Esophagus squamous epithelium (tissue), 5 donors: ENCODE results near the gene BACE2. TPM values are rescaled to one million over a fixed set of nuclear protein-coding genes. Genes with fewer than 3 reads are reported as not detected.
"Not testable (repeated sequence)": the region's sequence is repeated elsewhere in the genome, so short reads cannot be mapped to it uniquely, and the experiment has no call there.

Experiments used
- DNase-seq: peaks from one replicate; lab custom pipeline; 2025; lab: John Stamatoyannopoulos, UW
- H3K27ac ChIP-seq, 4 donors: fragments of 200-600 bp; sonication (generic); one replicate each; pipeline ENCODE4 v1.5.1; 2016 to 2019; ENCODE audit warnings: mild to moderate bottlenecking in 1 of 4
- H3K27me3 ChIP-seq, 4 donors: fragments of 200-600 bp; sonication (generic); 1 replicate in 3 of 4; 2 replicates in 1 of 4; pipeline versions ENCODE4 v1.5.1 to v1.6.0; 2017 to 2021; ENCODE audit warnings: antibody characterized with exemption in 1 of 4
- H3K36me3 ChIP-seq, 3 donors: fragments of 200-600 bp; sonication (generic); one replicate each; pipeline ENCODE4 v1.5.1; 2016 to 2019
- H3K4me1 ChIP-seq, 3 donors: fragments of 200-600 bp; sonication (generic); one replicate each; pipeline ENCODE4 v1.5.1; 2017 to 2019
- H3K4me3 ChIP-seq, 4 donors: fragments of 200-600 bp; sonication (generic); 1 replicate in 3 of 4; 2 replicates in 1 of 4; pipeline ENCODE4 v1.5.1; 2016 to 2019; ENCODE audit warnings: mild to moderate bottlenecking in 2 of 4, moderate library complexity in 1 of 4
- H3K9me3 ChIP-seq, 3 donors: fragments of 200-600 bp; sonication (generic); one replicate each; pipeline ENCODE4 v1.5.1; 2016 to 2019
- POLR2A ChIP-seq, 4 donors: fragments of 450-650 bp; IDR thresholded peaks; one replicate each; pipeline ENCODE4 v1.6.1; 2017; ENCODE audit warnings: antibody characterized with exemption in 4 of 4, mild to moderate bottlenecking in 4 of 4, moderate library complexity in 3 of 4
- WGBS, 2 donors: methylation state at CpG; one replicate each; pipeline ENCODE4 v1.1.5; 2018; 5-methylcytosine and 5-hydroxymethylcytosine counted together
- intact Hi-C: fragments of 100-400 bp; cut with DNase I; formaldehyde crosslinking; loops from one replicate; pipeline ENCODE4 v1.15.0; 2022
- total RNA-seq, 4 donors: library from RNA; depleted of rRNA; stranded (reverse); fragments of >200 nt; gene quantifications; one replicate each; pipeline ENCODE4 v1.1.0, GENCODE V29; 2016
- TF ChIP-seq, protein P1 (sequence below), 6 experiments: fragments of 450-650 bp in 4 of 6; fragments of 200-600 bp in 2 of 6; sonication (generic) in 2 of 6; IDR thresholded peaks; one replicate each; pipeline ENCODE4 v1.5.1; 2016 to 2019; ENCODE audit warnings: antibody characterized with exemption in 6 of 6, mild to moderate bottlenecking in 4 of 6, moderate library complexity in 4 of 6
- donor health status: DM: yes; HTN: yes; CAD: no.

BACE2 gene
- total RNA-seq, 4 donors from 2014 or later = 32.8 to 51.5 (median 47.1) TPM

DNA sequence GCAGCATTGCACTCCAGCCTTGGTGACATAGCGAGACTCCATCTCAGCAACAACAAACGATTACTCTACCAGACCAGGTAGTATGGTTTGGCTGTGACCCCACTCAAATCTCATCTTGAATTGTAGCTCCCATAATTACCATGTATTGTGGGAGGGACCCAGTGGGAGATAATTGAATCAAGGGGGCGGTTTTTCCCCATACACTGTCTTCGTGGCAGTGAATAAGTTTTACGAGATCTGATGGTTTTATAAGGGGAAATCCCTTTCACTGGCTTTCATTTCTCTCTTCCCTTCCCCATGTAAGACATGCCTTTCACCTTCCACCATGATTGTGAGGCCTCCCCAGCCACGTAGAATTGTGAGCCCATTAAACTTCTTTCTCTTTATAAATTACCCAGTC, 66.0 kb downstream of the BACE2 start:
- no peak for DNase-seq
- H3K4me3 ChIP-seq = no peak overlapping the region
- H3K9me3 ChIP-seq = no peaks in the 10 kb centered on the region
- TF ChIP-seq, protein P1, sequence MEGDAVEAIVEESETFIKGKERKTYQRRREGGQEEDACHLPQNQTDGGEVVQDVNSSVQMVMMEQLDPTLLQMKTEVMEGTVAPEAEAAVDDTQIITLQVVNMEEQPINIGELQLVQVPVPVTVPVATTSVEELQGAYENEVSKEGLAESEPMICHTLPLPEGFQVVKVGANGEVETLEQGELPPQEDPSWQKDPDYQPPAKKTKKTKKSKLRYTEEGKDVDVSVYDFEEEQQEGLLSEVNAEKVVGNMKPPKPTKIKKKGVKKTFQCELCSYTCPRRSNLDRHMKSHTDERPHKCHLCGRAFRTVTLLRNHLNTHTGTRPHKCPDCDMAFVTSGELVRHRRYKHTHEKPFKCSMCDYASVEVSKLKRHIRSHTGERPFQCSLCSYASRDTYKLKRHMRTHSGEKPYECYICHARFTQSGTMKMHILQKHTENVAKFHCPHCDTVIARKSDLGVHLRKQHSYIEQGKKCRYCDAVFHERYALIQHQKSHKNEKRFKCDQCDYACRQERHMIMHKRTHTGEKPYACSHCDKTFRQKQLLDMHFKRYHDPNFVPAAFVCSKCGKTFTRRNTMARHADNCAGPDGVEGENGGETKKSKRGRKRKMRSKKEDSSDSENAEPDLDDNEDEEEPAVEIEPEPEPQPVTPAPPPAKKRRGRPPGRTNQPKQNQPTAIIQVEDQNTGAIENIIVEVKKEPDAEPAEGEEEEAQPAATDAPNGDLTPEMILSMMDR (IDR thresholded peaks at IDR 0.05) = no peak
- TF ChIP-seq POLR2A (IDR thresholded peaks at IDR 0.05) = no peak
- no peak overlapping the region for H3K27ac ChIP-seq
- H3K27me3 ChIP-seq = no peaks in the 10 kb centered on the region
- no peaks in the 10 kb centered on the region for H3K4me1 ChIP-seq
- intact Hi-C loops = no loop called here
- WGBS, 2 donors = 80 to 81% methylated on average over 6 of the region's 6 CpGs
- H3K36me3 ChIP-seq = peaks cover 0 to 51% (median 5%) of the 10 kb centered on the region in 3 donors

DNA sequence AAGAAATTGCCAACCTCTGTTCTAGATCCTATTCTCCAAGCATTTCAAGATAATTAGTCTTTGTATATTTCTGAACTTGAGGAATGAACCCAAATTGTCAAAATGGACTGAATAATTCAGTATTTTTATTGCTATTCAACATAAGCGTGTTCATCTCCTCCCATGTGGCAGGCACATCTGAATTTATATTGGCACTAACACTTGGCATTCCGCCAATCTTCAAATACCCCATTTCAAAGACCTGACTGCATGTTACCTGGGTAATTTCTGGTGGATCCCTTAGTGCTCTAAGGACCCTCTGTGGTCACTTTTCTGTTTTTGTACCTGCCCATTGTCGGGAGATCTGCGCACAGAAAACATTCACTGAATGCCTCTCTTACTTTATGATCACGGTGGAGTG, 66.6 kb downstream of the BACE2 start:
- no peak for DNase-seq

DNA sequence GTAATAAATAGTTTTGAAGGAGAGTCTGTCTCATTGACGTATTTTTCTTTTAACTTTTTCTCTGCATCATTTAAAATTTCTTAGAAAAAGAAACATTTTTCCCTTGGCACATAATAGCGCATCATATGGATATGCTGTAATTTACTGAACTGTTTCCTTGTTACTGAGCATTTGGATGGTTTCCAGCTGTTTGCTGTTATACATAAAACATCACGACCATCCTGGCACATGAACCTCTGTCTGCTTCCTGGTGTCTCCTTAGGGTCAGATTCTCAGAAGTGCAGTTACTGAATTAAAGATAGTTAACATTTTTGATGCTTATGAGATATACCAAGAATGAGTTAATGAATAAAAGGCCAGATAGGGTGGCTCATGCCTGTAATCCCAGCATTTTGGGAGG, 67.2 kb downstream of the BACE2 start:
- Histone ChIP-seq H3K27ac (no peak overlapping the region), H3K36me3 (peaks cover 0 to 51% (median 5%) of the 10 kb centered on the region in 3 donors), H3K9me3 (no peaks in the 10 kb centered on the region), H3K27me3 (no peaks in the 10 kb centered on the region), H3K4me1 (no peaks in the 10 kb centered on the region), H3K4me3 (no peak overlapping the region)
- 67 to 68% methylated on average over 3 of the region's 3 CpGs for WGBS, 2 donors
- DNase-seq = no peak
- intact Hi-C loops = no loop called here
- TF ChIP-seq POLR2A (IDR thresholded peaks at IDR 0.05) = no peak

More for the DNA sequence above, 66.6 kb downstream of the BACE2 start:
- no peak overlapping the region for H3K27ac ChIP-seq
- TF ChIP-seq, protein P1 (IDR thresholded peaks at IDR 0.05) = no peak
- no peak for TF ChIP-seq POLR2A (IDR thresholded peaks at IDR 0.05)
- no peaks in the 10 kb centered on the region for H3K27me3 ChIP-seq
- 61 to 78% methylated on average over 5 of the region's 5 CpGs for WGBS, 2 donors
- peaks cover 0 to 51% (median 5%) of the 10 kb centered on the region in 3 donors for H3K36me3 ChIP-seq
- H3K4me1 ChIP-seq = no peaks in the 10 kb centered on the region
- intact Hi-C loops = no loop called here
- no peaks in the 10 kb centered on the region for H3K9me3 ChIP-seq
- no peak overlapping the region for H3K4me3 ChIP-seq

DNA sequence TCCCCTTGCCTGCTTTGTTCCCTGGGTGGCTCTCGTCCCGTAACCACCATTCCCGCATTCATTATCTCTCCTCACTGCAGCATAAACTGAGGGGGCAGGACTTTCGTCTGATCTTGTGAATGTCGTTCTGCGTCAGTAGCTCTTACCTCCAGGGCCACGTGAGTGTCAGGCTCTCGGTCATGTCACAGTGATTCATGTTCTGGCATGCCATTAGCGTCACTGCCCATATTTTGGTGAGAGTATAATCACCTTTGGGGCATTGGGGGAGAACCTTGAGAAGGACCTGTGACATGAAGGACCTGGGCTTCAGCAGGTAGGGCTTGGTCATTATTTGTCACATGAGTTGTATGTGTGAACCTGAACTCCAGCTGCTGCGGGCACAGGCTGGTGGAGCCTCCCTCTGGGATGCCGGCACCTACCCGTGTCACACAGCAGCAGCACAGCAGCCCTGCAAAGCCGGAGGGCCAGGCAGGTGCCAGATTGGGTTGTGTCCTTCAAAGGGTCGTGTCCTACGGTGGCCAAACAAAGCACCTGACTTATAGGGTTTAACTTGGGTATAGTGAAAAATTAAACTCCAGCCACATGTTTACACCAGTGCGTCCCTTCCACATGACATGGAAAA, 68.5 kb downstream of the BACE2 start:
- intact Hi-C loops = no loop called here
- Histone ChIP-seq H3K9me3 (no peaks in the 10 kb centered on the region), H3K27me3 (no peaks in the 10 kb centered on the region), H3K36me3 (peaks cover 0 to 60% (median 5%) of the 10 kb centered on the region in 3 donors), H3K27ac (no peak overlapping the region), H3K4me1 (no peaks in the 10 kb centered on the region), H3K4me3 (no peak overlapping the region)
- no peak for DNase-seq
- WGBS, 2 donors = 86 to 92% methylated on average over 9 to 11 of the region's 16 CpGs
- TF ChIP-seq, protein P1 (IDR thresholded peaks at IDR 0.05) = no peak
- TF ChIP-seq POLR2A (IDR thresholded peaks at IDR 0.05) = no peak

DNA sequence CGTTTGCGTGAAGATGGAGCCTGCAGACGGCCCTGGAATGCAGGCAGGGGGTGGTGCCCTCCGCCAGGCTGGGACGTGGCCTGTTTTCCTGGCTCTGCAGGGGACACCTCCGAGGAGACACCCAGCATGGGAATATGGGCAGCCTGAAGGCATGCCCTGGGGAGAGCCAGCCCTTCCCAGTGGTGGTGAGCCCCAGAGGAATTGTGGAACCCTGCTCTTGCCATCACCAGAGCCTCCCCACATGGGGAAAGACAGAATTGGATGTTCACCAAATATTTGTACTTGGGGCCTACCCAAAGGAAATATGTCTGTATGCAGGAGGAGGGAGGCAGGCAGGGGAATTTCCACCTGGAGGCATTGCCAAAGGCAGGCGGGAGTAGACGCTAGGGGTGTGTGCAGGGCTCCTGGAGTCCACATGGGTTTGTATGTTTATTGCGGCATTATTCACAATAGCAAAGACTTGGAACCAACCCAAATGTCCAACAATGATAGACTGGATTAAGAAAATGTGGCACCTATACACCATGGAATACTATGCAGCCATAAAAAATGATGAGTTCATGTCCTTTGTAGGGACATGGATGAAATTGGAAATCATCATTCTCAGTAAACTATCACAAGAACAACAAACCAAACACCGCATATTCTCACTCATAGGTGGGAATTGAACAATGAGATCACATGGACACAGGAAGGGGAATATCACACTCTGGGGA, 70.3 kb downstream of the BACE2 start:
- intact Hi-C loops, H3K9me3 ChIP-seq, H3K4me3 ChIP-seq, H3K27me3 ChIP-seq, H3K27ac ChIP-seq, DNase-seq, H3K4me1 ChIP-seq: not testable (repeated sequence)
- H3K36me3 ChIP-seq = peaks cover 0 to 68% (median 5%) of the 10 kb centered on the region in 3 donors
- WGBS, 2 donors = 80 to 86% methylated on average over 10 of the region's 10 CpGs

DNA sequence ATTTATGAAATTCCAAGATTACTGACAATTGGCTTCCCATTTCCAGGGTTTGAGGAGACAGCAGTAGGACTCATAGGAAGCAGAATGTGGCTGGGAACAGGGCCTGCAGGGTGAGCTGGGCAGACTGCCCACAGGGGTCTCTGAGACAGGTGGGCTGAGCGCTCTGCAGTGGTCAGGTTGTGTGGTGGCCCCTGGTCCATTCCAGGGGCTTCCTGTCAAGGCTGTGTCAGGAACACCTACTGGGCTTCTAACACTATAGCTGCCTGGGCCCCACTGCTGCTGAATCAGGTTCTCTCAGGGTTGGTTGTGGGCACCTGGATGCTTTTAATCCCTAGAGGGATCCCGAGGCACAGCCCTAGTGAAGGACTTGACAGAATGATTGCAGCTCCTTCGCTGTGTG, 72.1 kb downstream of the BACE2 start:
- H3K27me3 ChIP-seq = no peaks in the 10 kb centered on the region
- no CpG with 5 or more reads among the region's 3 CpGs for WGBS, 2 donors
- peaks cover 0 to 85% (median 5%) of the 10 kb centered on the region in 3 donors for H3K36me3 ChIP-seq
- intact Hi-C loops = no loop called here
- no peaks in the 10 kb centered on the region for H3K4me1 ChIP-seq
- DNase-seq = no peak
- H3K9me3 ChIP-seq = no peaks in the 10 kb centered on the region
- H3K4me3 ChIP-seq = no peak overlapping the region
- TF ChIP-seq, protein P1 (IDR thresholded peaks at IDR 0.05) = no peak
- no peak for TF ChIP-seq POLR2A (IDR thresholded peaks at IDR 0.05)
- H3K27ac ChIP-seq = no peak overlapping the region
